Activated CD8-positive, alpha-beta T cell treated with anti-CD3 and anti-CD28 coated beads, Interleukin-2, amount 10 ng/mL, durations not matched to agents 7 days and 5 days (primary cell): ENCODE data around the gene CBX5. TPM values are rescaled to one million over a fixed set of nuclear protein-coding genes. Genes with fewer than 3 reads are reported as not detected.
A peak's percentile ranks its signal among the peaks of the same experiment; 100 is the strongest.
"Not testable (repeated sequence)": the region's sequence is repeated elsewhere in the genome, so short reads cannot be mapped to it uniquely, and the experiment has no call there.

ENCODE experiments used
- ATAC-seq: fragments of 150-1000 bp; cut with Tn5 transposase; one replicate; pipeline ENCODE4 v1.10.0; 2021; ENCODE audit warnings: moderate library complexity
- CTCF ChIA-PET: fragments of 350-600 bp; sonication (Branson Sonifier 250); formaldehyde crosslinking; loops from one replicate; lab custom pipeline; 2021; ENCODE audit warnings: antibody characterized with exemption; lab: Charles Lee
- POLR2A ChIA-PET: fragments of 350-600 bp; sonication (Branson Sonifier 250); formaldehyde crosslinking; loops from one replicate; lab custom pipeline; 2021; ENCODE audit warnings: antibody characterized with exemption; lab: Charles Lee
- DNase-seq: peaks from one replicate; pipeline ENCODE4 v3.0.0-alpha.2; 2020
- H3K27ac Mint-ChIP-seq: one replicate; pipeline ENCODE4 v1.8.0; 2021; ENCODE audit warnings: mild to moderate bottlenecking, mixed read lengths
- H3K27me3 Mint-ChIP-seq: one replicate; pipeline ENCODE4 v1.8.0; 2021; ENCODE audit warnings: low read depth, mixed read lengths
- H3K36me3 Mint-ChIP-seq: one replicate; pipeline ENCODE4 v1.8.0; 2021; ENCODE audit warnings: low read depth, mixed read lengths
- H3K4me1 Mint-ChIP-seq: one replicate; pipeline ENCODE4 v1.8.0; 2021; ENCODE audit warnings: low read depth, mixed read lengths
- H3K4me3 Mint-ChIP-seq: one replicate; pipeline ENCODE4 v1.8.0; 2021; ENCODE audit warnings: mild to moderate bottlenecking, mixed read lengths
- H3K9me3 Mint-ChIP-seq: one replicate; pipeline ENCODE4 v1.8.0; 2022; ENCODE audit warnings: mixed read lengths; ENCODE audit not compliant: insufficient read depth
- total RNA-seq, 2 experiments: library from RNA; stranded (reverse); gene quantifications; one replicate each; pipeline ENCODE4 v1.2.3, GENCODE V29; 2021

Gene CBX5
- total RNA-seq, 2 experiments from 2014 or later, result 145 to 148 TPM

- H3K9me3 Mint-ChIP-seq, H3K27me3 Mint-ChIP-seq, DNase-seq, H3K4me3 Mint-ChIP-seq, H3K27ac Mint-ChIP-seq, ATAC-seq: not testable (repeated sequence)
- ChIA-PET POLR2A (interaction anchor here (0.8 to 3.1 kb wide), 7 partner anchors 10 to 87 kb away, joined by 3 to 40 read pairs (median 7); partner anchors contain the start of gene COPZ1), CTCF (interaction anchor here (0.8 to 4.3 kb wide), 8 partner anchors 11 to 158 kb away, joined by 3 to 36 read pairs (median 8); partner anchors contain the start of gene COPZ1)
- Mint-ChIP-seq H3K4me1 (peaks cover 56% of the 10 kb centered on the region), H3K36me3 (peaks cover 17% of the 10 kb centered on the region)
These were observed 1.3 kb upstream of the CBX5 start for GRCh38 chr12:54281261-54281638.

GRCh38 chr12:54280468-54281260, 742 bp upstream of the CBX5 start, which contains the start of gene HNRNPA1:
Gene HNRNPA1, plus strand, starts transcription at chr12:54280726. Its CDS starts 82 bp downstream, at chr12:54280808.
- peaks cover 55% of the 10 kb centered on the region for H3K4me1 Mint-ChIP-seq
- H3K27me3 Mint-ChIP-seq, result no peaks in the 10 kb centered on the region
- POLR2A ChIA-PET, result interaction anchor here (0.7 to 3.1 kb wide), 32 partner anchors 8 to 1823 kb away, joined by 3 to 40 read pairs (median 4); partner anchors contain the start of genes COPZ1, NCKAP1L and ZNF385A
- DNase-seq, result peak; percentile 98
- H3K9me3 Mint-ChIP-seq, result no peaks in the 10 kb centered on the region
- no peak within 1 kb of the TSS for H3K27ac Mint-ChIP-seq
- CTCF ChIA-PET, result interaction anchor here (1.1 to 4.3 kb wide), 12 partner anchors 12 to 159 kb away, joined by 3 to 36 read pairs (median 8); partner anchors contain the start of gene COPZ1
- peak; percentile 89 for ATAC-seq
- H3K36me3 Mint-ChIP-seq, result peaks cover 21% of the 10 kb centered on the region
- H3K4me3 Mint-ChIP-seq, result no peak within 1 kb of the TSS

GRCh38 chr12:54279227-54279631, 693 bp downstream of the CBX5 start:
- ATAC-seq (no peak), DNase-seq (no peak)
- H3K4me3 Mint-ChIP-seq, result no peak overlapping the region
- peaks cover 44% of the 10 kb centered on the region for H3K4me1 Mint-ChIP-seq
- CTCF ChIA-PET, result interaction anchor here (0.5 to 4.3 kb wide), 10 partner anchors 13 to 120 kb away, joined by 3 to 36 read pairs (median 8); partner anchors contain the start of gene COPZ1
- H3K36me3 Mint-ChIP-seq, result peaks cover 26% of the 10 kb centered on the region
- no peaks in the 10 kb centered on the region for H3K9me3 Mint-ChIP-seq
- H3K27me3 Mint-ChIP-seq, result no peaks in the 10 kb centered on the region
- H3K27ac Mint-ChIP-seq, result no peak overlapping the region
- POLR2A ChIA-PET, result interaction anchor here (1.4 to 3.1 kb wide), 10 partner anchors 12 to 218 kb away, joined by 3 to 40 read pairs (median 10); partner anchors contain the start of genes COPZ1 and NCKAP1L

GRCh38 chr12:54277823-54278276, 2.1 kb downstream of the CBX5 start:
- H3K27me3 Mint-ChIP-seq, result no peaks in the 10 kb centered on the region
- DNase-seq, result no peak
- H3K4me3 Mint-ChIP-seq, result no peak overlapping the region
- H3K9me3 Mint-ChIP-seq, result no peaks in the 10 kb centered on the region
- ChIA-PET POLR2A (interaction anchor here (1.3 kb wide), 1 partner anchor 81 kb away, joined by 3 read pairs; no protein-coding TSS in a partner anchor), CTCF (interaction anchor here (4.3 kb wide), 1 partner anchor 15 kb away, joined by 36 read pairs; no protein-coding TSS in a partner anchor)
- peaks cover 37% of the 10 kb centered on the region for H3K36me3 Mint-ChIP-seq
- H3K4me1 Mint-ChIP-seq, result peaks cover 37% of the 10 kb centered on the region
- peak overlapping the region; percentile 43 for H3K27ac Mint-ChIP-seq
- ATAC-seq, result no peak

GRCh38 chr12:54276368-54276767, 3.6 kb downstream of the CBX5 start:
- Mint-ChIP-seq H3K4me1 (peaks cover 39% of the 10 kb centered on the region), H3K9me3 (no peaks in the 10 kb centered on the region), H3K27me3 (no peaks in the 10 kb centered on the region), H3K4me3 (peak overlapping the region; percentile 26), H3K27ac (no peak overlapping the region), H3K36me3 (peaks cover 48% of the 10 kb centered on the region)
- no peak for ATAC-seq
- ChIA-PET POLR2A (no interaction called here), CTCF (interaction anchor here (0.9 to 2.1 kb wide), 4 partner anchors 16 to 61 kb away, joined by 3 to 7 read pairs (median 4); no protein-coding TSS in a partner anchor)
- no peak for DNase-seq

- CTCF ChIA-PET, result interaction anchor here (0.7 to 1.6 kb wide), 5 partner anchors 9 to 72 kb away, joined by 3 read pairs; partner anchors contain the start of gene COPZ1
- POLR2A ChIA-PET, result no interaction called here
- Mint-ChIP-seq H3K27ac (no peak overlapping the region), H3K4me3 (no peak overlapping the region), H3K4me1 (peaks cover 41% of the 10 kb centered on the region), H3K36me3 (peaks cover 60% of the 10 kb centered on the region), H3K27me3 (no peaks in the 10 kb centered on the region), H3K9me3 (no peaks in the 10 kb centered on the region)
- ATAC-seq (no peak), DNase-seq (no peak)
These were observed 5.9 kb downstream of the CBX5 start for GRCh38 chr12:54273981-54274380.

GRCh38 chr12:54272214-54272613, 7.7 kb downstream of the CBX5 start:
- POLR2A ChIA-PET, result interaction anchor here (1.3 kb wide), 1 partner anchor 8 kb away, joined by 5 read pairs; the partner anchor contains the start of gene HNRNPA1
- Mint-ChIP-seq H3K27ac (no peak overlapping the region), H3K36me3 (peaks cover 56% of the 10 kb centered on the region)

GRCh38 chr12:54270345-54270744, 9.6 kb downstream of the CBX5 start:
- ChIA-PET POLR2A (interaction anchor here (1.0 kb wide), 2 partner anchors 10 to 11 kb away, joined by 3 read pairs; partner anchors contain the start of genes CBX5 and HNRNPA1), CTCF (interaction anchor here (0.7 to 2.1 kb wide), 2 partner anchors 19 to 55 kb away, joined by 3 to 5 read pairs; no protein-coding TSS in a partner anchor)
- Mint-ChIP-seq H3K9me3 (no peaks in the 10 kb centered on the region), H3K4me1 (peaks cover 20% of the 10 kb centered on the region), H3K36me3 (peaks cover 50% of the 10 kb centered on the region), H3K27me3 (no peaks in the 10 kb centered on the region), H3K4me3 (no peak overlapping the region), H3K27ac (no peak overlapping the region)
- DNase-seq, result no peak
- no peak for ATAC-seq

More at GRCh38 chr12:54272214-54272613, 7.7 kb downstream of the CBX5 start:
- Mint-ChIP-seq H3K4me1 (peaks cover 29% of the 10 kb centered on the region), H3K9me3 (no peaks in the 10 kb centered on the region), H3K27me3 (no peaks in the 10 kb centered on the region), H3K4me3 (no peak overlapping the region)
- no peak for ATAC-seq
- CTCF ChIA-PET, result interaction anchor here (1.0 to 2.0 kb wide), 6 partner anchors 20 to 108 kb away, joined by 3 to 8 read pairs (median 4); partner anchors contain the start of gene COPZ1
- DNase-seq, result no peak

GRCh38 chr12:54266852-54267251, 13.1 kb downstream of the CBX5 start:
- H3K4me1 Mint-ChIP-seq, result peaks cover 9% of the 10 kb centered on the region
- POLR2A ChIA-PET, result no interaction called here
- ATAC-seq (no peak), DNase-seq (no peak)
- peaks cover 28% of the 10 kb centered on the region for H3K36me3 Mint-ChIP-seq
- CTCF ChIA-PET, result interaction anchor here (1.6 kb wide), 1 partner anchor 15 kb away, joined by 4 read pairs; no protein-coding TSS in a partner anchor
- H3K27me3 Mint-ChIP-seq, result no peaks in the 10 kb centered on the region
- H3K4me3 Mint-ChIP-seq, result no peak overlapping the region
- H3K27ac Mint-ChIP-seq, result no peak overlapping the region
- no peaks in the 10 kb centered on the region for H3K9me3 Mint-ChIP-seq

GRCh38 chr12:54265364-54265812, 14.5 kb downstream of the CBX5 start:
- ChIA-PET POLR2A (interaction anchor here (1.1 kb wide), 1 partner anchor 14 kb away, joined by 7 read pairs; the partner anchor contains the start of genes CBX5 and HNRNPA1), CTCF (interaction anchor here (1.0 to 4.5 kb wide), 4 partner anchors 8 to 114 kb away, joined by 3 to 24 read pairs (median 4); no protein-coding TSS in a partner anchor)
- DNase-seq, result no peak
- Mint-ChIP-seq H3K4me1 (peaks cover 10% of the 10 kb centered on the region), H3K27me3 (no peaks in the 10 kb centered on the region), H3K9me3 (no peaks in the 10 kb centered on the region), H3K36me3 (peaks cover 21% of the 10 kb centered on the region), H3K27ac (no peak overlapping the region), H3K4me3 (no peak overlapping the region)
- no peak for ATAC-seq

GRCh38 chr12:54262403-54262925, 17.5 kb downstream of the CBX5 start:
- ChIA-PET CTCF (interaction anchor here (4.5 kb wide), 1 partner anchor 11 kb away, joined by 24 read pairs; no protein-coding TSS in a partner anchor), POLR2A (interaction anchor here (3.5 kb wide), 1 partner anchor 17 kb away, joined by 10 read pairs; the partner anchor contains the start of genes CBX5 and HNRNPA1)
- H3K4me1 Mint-ChIP-seq, result peaks cover 26% of the 10 kb centered on the region

More at GRCh38 chr12:54262403-54262925, 17.5 kb downstream of the CBX5 start:
- Mint-ChIP-seq H3K27me3 (no peaks in the 10 kb centered on the region), H3K9me3 (no peaks in the 10 kb centered on the region), H3K27ac (no peak overlapping the region), H3K4me3 (no peak overlapping the region), H3K36me3 (peaks cover 18% of the 10 kb centered on the region)
- ATAC-seq (no peak), DNase-seq (no peak)
